Prostate gland (tissue), 2 donors: ENCODE results near the gene BORCS6. TPM values are rescaled to one million over a fixed set of nuclear protein-coding genes. Genes with fewer than 3 reads are reported as not detected.
A peak's percentile ranks its signal among the peaks of the same experiment; 100 is the strongest.

Experiments used
- DNase-seq: peaks from one replicate; pipeline ENCODE4 v3.0.0-alpha.2; 2019; ENCODE audit warnings: low spot score
- H3K27ac ChIP-seq, 2 donors: fragments of 200-600 bp; sonication (generic); 2 replicates each; pipeline ENCODE4 v1.5.1; 2017 to 2019
- H3K27me3 ChIP-seq: fragments of 200-600 bp; sonication (generic); replicated peaks from 2 replicates; pipeline ENCODE4 v1.5.1; 2019; ENCODE audit not compliant: insufficient read depth
- H3K36me3 ChIP-seq, 2 donors: fragments of 200-600 bp; sonication (generic); 1 replicate in 1 of 2; 2 replicates in 1 of 2; pipeline versions ENCODE4 v1.5.1 to v1.8.1; 2017 to 2019
- H3K4me1 ChIP-seq: fragments of 200-600 bp; sonication (generic); replicated peaks from 2 replicates; pipeline ENCODE4 v1.5.1; 2019
- H3K4me3 ChIP-seq, 2 donors: fragments of 200-600 bp; sonication (generic); 2 replicates each; pipeline ENCODE4 v1.5.1; 2017 to 2019
- H3K9me3 ChIP-seq: fragments of 200-600 bp; sonication (generic); 2 replicates; pipeline ENCODE4 v1.5.1; 2017
- POLR2A ChIP-seq: fragments of 450-650 bp; IDR thresholded peaks from one replicate; pipeline ENCODE4 v1.6.1; 2016; ENCODE audit warnings: antibody characterized with exemption, mild to moderate bottlenecking
- POLR2AphosphoS5 ChIP-seq: sonication (generic); formaldehyde crosslinking; IDR thresholded peaks from one replicate; pipeline ENCODE4 v1.6.1; 2017; ENCODE audit warnings: antibody characterized with exemption
- WGBS: methylation state at CpG from one replicate; pipeline ENCODE4 v1.1.5; 2018; 5-methylcytosine and 5-hydroxymethylcytosine counted together
- intact Hi-C: fragments of 100-400 bp; cut with DNase I; formaldehyde crosslinking; loops from one replicate; pipeline ENCODE4 v1.14.2; 2022
- total RNA-seq, 2 donors: library from RNA; depleted of rRNA; stranded (reverse); fragments of >200 nt; gene quantifications; one replicate each; pipeline ENCODE4 v1.1.0, GENCODE V29; 2016
- TF ChIP-seq, protein P1 (sequence below), 4 experiments: fragments of 200-600 bp in 2 of 4; fragments of 450-650 bp in 2 of 4; sonication (generic) in 2 of 4; IDR thresholded peaks; 1 replicate in 3 of 4; 2 replicates in 1 of 4; pipeline ENCODE4 v1.5.1; 2016 to 2019; ENCODE audit warnings: antibody characterized with exemption in 4 of 4, mild to moderate bottlenecking in 2 of 4, moderate library complexity in 2 of 4

BORCS6 gene
- total RNA-seq, 2 donors from 2014 or later, result 9.6 to 19.1 TPM

- H3K4me3 ChIP-seq, result peak overlapping the region; percentile 71 to 95
- WGBS, result 2% methylated on average over 11 of the region's 11 CpGs
- peak overlapping the region; percentile 100 for H3K27ac ChIP-seq
- no peaks in the 10 kb centered on the region for H3K9me3 ChIP-seq
- H3K36me3 ChIP-seq, result peaks cover 5 to 16% of the 10 kb centered on the region in 2 donors
- no peaks in the 10 kb centered on the region for H3K27me3 ChIP-seq
- DNase-seq, result no peak
- intact Hi-C loops, result loop anchor here (10.0 kb wide), 1 partner anchor 310 kb away; no protein-coding TSS in a partner anchor
- TF ChIP-seq POLR2AphosphoS5, result no peak
- TF ChIP-seq, protein P1, sequence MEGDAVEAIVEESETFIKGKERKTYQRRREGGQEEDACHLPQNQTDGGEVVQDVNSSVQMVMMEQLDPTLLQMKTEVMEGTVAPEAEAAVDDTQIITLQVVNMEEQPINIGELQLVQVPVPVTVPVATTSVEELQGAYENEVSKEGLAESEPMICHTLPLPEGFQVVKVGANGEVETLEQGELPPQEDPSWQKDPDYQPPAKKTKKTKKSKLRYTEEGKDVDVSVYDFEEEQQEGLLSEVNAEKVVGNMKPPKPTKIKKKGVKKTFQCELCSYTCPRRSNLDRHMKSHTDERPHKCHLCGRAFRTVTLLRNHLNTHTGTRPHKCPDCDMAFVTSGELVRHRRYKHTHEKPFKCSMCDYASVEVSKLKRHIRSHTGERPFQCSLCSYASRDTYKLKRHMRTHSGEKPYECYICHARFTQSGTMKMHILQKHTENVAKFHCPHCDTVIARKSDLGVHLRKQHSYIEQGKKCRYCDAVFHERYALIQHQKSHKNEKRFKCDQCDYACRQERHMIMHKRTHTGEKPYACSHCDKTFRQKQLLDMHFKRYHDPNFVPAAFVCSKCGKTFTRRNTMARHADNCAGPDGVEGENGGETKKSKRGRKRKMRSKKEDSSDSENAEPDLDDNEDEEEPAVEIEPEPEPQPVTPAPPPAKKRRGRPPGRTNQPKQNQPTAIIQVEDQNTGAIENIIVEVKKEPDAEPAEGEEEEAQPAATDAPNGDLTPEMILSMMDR (IDR thresholded peaks at IDR 0.05), result no peak
- TF ChIP-seq POLR2A, result no peak
- peaks cover 18% of the 10 kb centered on the region for H3K4me1 ChIP-seq
These were observed 35.3 kb downstream of the BORCS6 start for GRCh38 chr17:8154608-8155155.

- Histone ChIP-seq H3K27me3 (no peaks in the 10 kb centered on the region), H3K36me3 (peaks cover 11 to 18% of the 10 kb centered on the region in 2 donors), H3K4me3 (peak overlapping the region; percentile 71 to 95), H3K4me1 (peaks cover 17% of the 10 kb centered on the region), H3K9me3 (no peaks in the 10 kb centered on the region), H3K27ac (peak overlapping the region; percentile 100)
- peak; percentile 100 for DNase-seq
- intact Hi-C loops, result loop anchor here (10.0 kb wide), 1 partner anchor 309 kb away; no protein-coding TSS in a partner anchor
- TF ChIP-seq POLR2AphosphoS5 (peak; percentile 100), POLR2A (peak; percentile 78)
- TF ChIP-seq, protein P1 (IDR thresholded peaks at IDR 0.05), result peak in 2 of 4 experiments; percentile 8 to 13
- WGBS, result 2% methylated on average over 22 of the region's 22 CpGs
These were observed 35.9 kb downstream of the BORCS6 start for GRCh38 chr17:8153957-8154607.

- Histone ChIP-seq H3K27ac (peak overlapping the region; percentile 100), H3K36me3 (peaks cover 13 to 22% of the 10 kb centered on the region in 2 donors), H3K4me3 (peak overlapping the region; percentile 71 to 95), H3K4me1 (peaks cover 17% of the 10 kb centered on the region), H3K27me3 (no peaks in the 10 kb centered on the region), H3K9me3 (no peaks in the 10 kb centered on the region)
- 17% methylated on average over 13 of the region's 13 CpGs for WGBS
- intact Hi-C loops, result loop anchor here (10.0 kb wide), 1 partner anchor 309 kb away; no protein-coding TSS in a partner anchor
- TF ChIP-seq, protein P1 (IDR thresholded peaks at IDR 0.05), result no peak
- peak; percentile 47 for TF ChIP-seq POLR2AphosphoS5
- TF ChIP-seq POLR2A, result peak; percentile 52
- DNase-seq, result no peak
These were observed 36.4 kb downstream of the BORCS6 start for GRCh38 chr17:8153525-8153956.

GRCh38 chr17:8153031-8153451, 36.9 kb downstream of the BORCS6 start:
- H3K4me1 ChIP-seq, result peaks cover 17% of the 10 kb centered on the region
- no peaks in the 10 kb centered on the region for H3K9me3 ChIP-seq
- peaks cover 18 to 27% of the 10 kb centered on the region in 2 donors for H3K36me3 ChIP-seq
- H3K27ac ChIP-seq, result peak overlapping the region; percentile 100
- WGBS, result 74% methylated on average over 7 of the region's 7 CpGs
- intact Hi-C loops, result loop anchor here (10.0 kb wide), 1 partner anchor 308 kb away; no protein-coding TSS in a partner anchor
- peak overlapping the region; percentile 51 to 95 for H3K4me3 ChIP-seq
- TF ChIP-seq, protein P1 (IDR thresholded peaks at IDR 0.05), result no peak
- no peak for TF ChIP-seq POLR2AphosphoS5
- TF ChIP-seq POLR2A, result no peak
- no peaks in the 10 kb centered on the region for H3K27me3 ChIP-seq
- no peak for DNase-seq
